HEK293T (cell line): Measurements from ENCODE around the gene PDZD8.

Experiments used
- CTCF ChIA-PET: fragments of 350-600 bp; formaldehyde crosslinking; extraction: SDS; loops from one replicate; lab custom pipeline; 2021; ENCODE audit warnings: antibody characterized with exemption, inconsistent platforms; lab: Yijun Ruan, JAX
- POLR2A ChIA-PET: fragments of 350-600 bp; formaldehyde crosslinking; extraction: SDS; loops from one replicate; lab custom pipeline; 2020; ENCODE audit warnings: antibody characterized with exemption, inconsistent platforms; lab: Yijun Ruan, JAX
- DNase-seq: peaks from one replicate; pipeline ENCODE4 v3.0.0; 2012; ENCODE audit warnings: mixed read lengths; ENCODE audit errors: extremely low spot score
- ARNT ChIP-seq: fragments of 450-650 bp; IDR thresholded peaks from 2 replicates; pipeline ENCODE4 v1.6.1; 2017; ENCODE audit warnings: mild to moderate bottlenecking
- BHLHE40 ChIP-seq: fragments of 450-650 bp; IDR thresholded peaks from 2 replicates; pipeline ENCODE4 v1.6.1; 2016; ENCODE audit warnings: mild to moderate bottlenecking, moderate library complexity, borderline replicate concordance
- CTBP1 ChIP-seq: fragments of 450-650 bp; IDR thresholded peaks from 2 replicates; pipeline ENCODE4 v1.6.1; 2016; ENCODE audit warnings: borderline replicate concordance
- ELF4 ChIP-seq: fragments of 450-650 bp; IDR thresholded peaks from 2 replicates; pipeline ENCODE4 v1.6.1; 2017; ENCODE audit warnings: antibody characterized with exemption
- FOXA1 ChIP-seq: fragments of 450-650 bp; IDR thresholded peaks from 2 replicates; pipeline ENCODE4 v1.6.1; 2016; ENCODE audit warnings: mild to moderate bottlenecking
- FOXK2 ChIP-seq: fragments of 450-650 bp; IDR thresholded peaks from 2 replicates; pipeline ENCODE4 v1.6.1; 2016; ENCODE audit warnings: mild to moderate bottlenecking
- FOXM1 ChIP-seq: fragments of 450-650 bp; IDR thresholded peaks from 2 replicates; pipeline ENCODE4 v1.6.1; 2017; ENCODE audit warnings: mild to moderate bottlenecking, borderline replicate concordance
- HDGF ChIP-seq: fragments of 450-650 bp; IDR thresholded peaks from 2 replicates; pipeline ENCODE4 v1.6.1; 2017; ENCODE audit warnings: antibody characterized with exemption, borderline replicate concordance
- L3MBTL2 ChIP-seq: fragments of 450-650 bp; conservative IDR thresholded peaks from 2 replicates; pipeline ENCODE4 v1.6.1; 2016; ENCODE audit warnings: mild to moderate bottlenecking
- LEF1 ChIP-seq: fragments of 450-650 bp; IDR thresholded peaks from 2 replicates; pipeline ENCODE4 v1.6.1; 2017; ENCODE audit warnings: mild to moderate bottlenecking, borderline replicate concordance
- NFRKB ChIP-seq: fragments of 450-650 bp; IDR thresholded peaks from 2 replicates; pipeline ENCODE4 v1.6.1; 2016; ENCODE audit warnings: mild to moderate bottlenecking, moderate library complexity
- SP1 ChIP-seq: fragments of 450-650 bp; IDR thresholded peaks from 2 replicates; pipeline ENCODE4 v1.6.1; 2017
- SUZ12 ChIP-seq: fragments of 450-650 bp; IDR thresholded peaks from 2 replicates; pipeline ENCODE4 v1.6.1; 2016; ENCODE audit warnings: mild to moderate bottlenecking
- TARDBP ChIP-seq: fragments of 450-650 bp; IDR thresholded peaks from 2 replicates; pipeline ENCODE4 v1.6.1; 2016
- ZNF384 ChIP-seq: fragments of 450-650 bp; IDR thresholded peaks from 2 replicates; pipeline ENCODE4 v1.6.1; 2016
- TF ChIP-seq, protein P1 (sequence below): fragments of 450-650 bp; IDR thresholded peaks from 2 replicates; pipeline ENCODE4 v1.6.1; 2016

Gene PDZD8

DNA sequence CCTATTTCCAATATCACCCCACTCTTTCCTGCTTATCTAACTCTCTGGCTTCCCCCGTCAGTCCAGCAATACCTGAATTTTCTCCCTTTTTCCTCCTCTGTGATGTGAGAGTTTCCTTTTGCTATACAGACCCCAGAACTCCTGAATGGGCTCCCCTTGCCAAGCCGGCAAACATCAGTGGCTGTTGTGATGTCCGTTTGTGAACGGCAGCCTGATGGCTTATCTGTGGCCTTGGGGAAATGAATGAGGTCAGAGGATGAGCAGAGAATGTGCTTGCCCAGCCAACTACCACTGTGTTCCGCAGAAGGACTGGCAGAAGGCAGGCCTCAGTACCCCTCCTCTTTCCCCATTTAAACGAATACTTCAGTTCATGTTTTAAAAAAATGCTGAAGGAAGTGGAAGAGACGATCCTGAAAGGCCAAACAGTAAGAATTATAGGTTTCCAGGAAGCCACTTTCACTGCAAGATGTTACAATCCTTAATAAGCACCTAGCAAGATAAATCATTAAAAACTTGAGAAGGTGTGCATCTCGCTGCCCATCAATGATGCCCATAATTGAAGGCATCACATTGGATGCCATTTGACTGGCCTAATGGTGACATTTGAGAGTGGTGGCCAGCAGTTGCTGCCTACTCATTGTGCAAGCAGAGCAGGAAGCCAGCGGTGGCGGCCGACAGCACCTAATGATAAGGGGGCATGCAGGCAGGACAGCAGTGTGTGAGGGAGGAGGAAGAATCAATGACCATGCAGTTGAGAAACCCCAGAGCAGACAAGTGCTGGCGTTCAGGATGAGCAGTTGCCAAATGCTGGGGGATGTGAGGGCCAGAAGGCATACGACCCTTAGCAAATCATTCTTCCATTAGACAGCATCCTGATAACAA, 102.8 kb downstream of the PDZD8 start:
- ChIA-PET POLR2A (no interaction called here), CTCF (no interaction called here)
- no peak for DNase-seq
- TF ChIP-seq SUZ12: no peak
- no peak for TF ChIP-seq TARDBP
- TF ChIP-seq ELF4: no peak
- TF ChIP-seq SP1: no peak
- no peak for TF ChIP-seq FOXA1
- TF ChIP-seq FOXM1: no peak
- TF ChIP-seq CTBP1: no peak
- TF ChIP-seq, protein P1, sequence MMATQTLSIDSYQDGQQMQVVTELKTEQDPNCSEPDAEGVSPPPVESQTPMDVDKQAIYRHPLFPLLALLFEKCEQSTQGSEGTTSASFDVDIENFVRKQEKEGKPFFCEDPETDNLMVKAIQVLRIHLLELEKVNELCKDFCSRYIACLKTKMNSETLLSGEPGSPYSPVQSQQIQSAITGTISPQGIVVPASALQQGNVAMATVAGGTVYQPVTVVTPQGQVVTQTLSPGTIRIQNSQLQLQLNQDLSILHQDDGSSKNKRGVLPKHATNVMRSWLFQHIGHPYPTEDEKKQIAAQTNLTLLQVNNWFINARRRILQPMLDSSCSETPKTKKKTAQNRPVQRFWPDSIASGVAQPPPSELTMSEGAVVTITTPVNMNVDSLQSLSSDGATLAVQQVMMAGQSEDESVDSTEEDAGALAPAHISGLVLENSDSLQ: no peak

DNA sequence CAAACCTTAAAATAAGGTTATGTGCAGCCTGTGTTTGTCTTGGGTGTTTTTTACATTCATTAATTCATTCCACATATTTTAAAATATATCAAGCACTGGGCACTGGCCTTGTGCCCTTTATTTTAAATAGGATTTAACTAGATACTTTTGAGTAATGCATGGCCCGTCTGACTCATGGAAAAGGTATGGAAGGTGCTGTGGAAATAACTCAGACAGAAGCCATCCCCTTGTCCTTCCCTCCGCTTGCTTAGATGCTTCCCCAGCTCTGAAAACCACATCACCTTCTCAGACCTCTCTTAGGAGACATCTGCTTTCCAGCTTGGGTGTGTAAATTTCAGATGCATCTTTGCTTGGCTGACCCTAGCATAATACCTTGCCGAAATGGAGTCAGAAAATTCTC, 103.8 kb downstream of the PDZD8 start:
- DNase-seq: no peak
- POLR2A ChIA-PET: no interaction called here

DNA sequence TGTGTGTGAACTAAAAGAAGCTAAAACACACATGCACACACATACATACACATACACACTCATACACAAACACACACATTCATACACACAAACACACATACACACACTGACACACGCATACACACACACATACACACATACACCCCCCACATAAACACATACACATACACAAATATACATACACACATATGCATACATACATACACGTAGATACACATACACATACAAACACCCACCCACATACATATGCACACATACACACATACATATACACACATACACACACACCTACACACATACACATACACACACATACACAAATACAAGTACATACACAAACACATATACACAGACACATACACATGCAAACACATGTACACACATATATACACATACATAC, 106.3 kb downstream of the PDZD8 start:
- POLR2A ChIA-PET: no interaction called here
- TF ChIP-seq ELF4 (no peak), CTBP1 (no peak), TARDBP (peak; percentile 67; the same call in 1 of the 2 replicates)
- CTCF ChIA-PET: no interaction called here
- no peak for DNase-seq

More for the DNA sequence above, 103.8 kb downstream of the PDZD8 start:
- CTCF ChIA-PET: no interaction called here
- no peak for TF ChIP-seq BHLHE40
- no peak for TF ChIP-seq HDGF
- no peak for TF ChIP-seq FOXK2

DNA sequence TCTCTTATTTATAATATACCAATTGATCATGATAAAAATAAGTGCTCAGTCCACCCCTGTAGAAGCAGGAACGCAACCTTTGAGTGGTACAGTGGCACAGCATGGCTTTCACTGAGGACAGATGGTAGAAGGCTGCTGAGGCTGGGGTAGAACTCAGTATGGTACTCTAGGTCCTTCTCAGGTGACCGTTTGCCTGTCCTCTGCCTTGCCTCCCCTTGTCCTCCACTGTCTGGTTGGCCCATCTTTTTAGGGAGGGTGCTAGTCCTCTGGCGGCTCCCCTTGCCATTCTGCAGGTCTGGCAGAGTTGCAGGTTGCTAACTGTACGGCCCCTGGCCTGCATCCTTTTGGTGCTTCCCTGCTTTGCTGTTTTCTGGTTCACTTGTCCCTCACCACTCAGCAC, 107.0 kb downstream of the PDZD8 start:
- CTCF ChIA-PET: no interaction called here
- POLR2A ChIA-PET: no interaction called here
- TF ChIP-seq HDGF (no peak), BHLHE40 (no peak), L3MBTL2 (no peak), SP1 (no peak), SUZ12 (no peak), CTBP1 (no peak), ELF4 (no peak), TARDBP (no peak), LEF1 (no peak), FOXK2 (no peak), FOXA1 (no peak)
- TF ChIP-seq, protein P1: no peak
- no peak for DNase-seq

DNA sequence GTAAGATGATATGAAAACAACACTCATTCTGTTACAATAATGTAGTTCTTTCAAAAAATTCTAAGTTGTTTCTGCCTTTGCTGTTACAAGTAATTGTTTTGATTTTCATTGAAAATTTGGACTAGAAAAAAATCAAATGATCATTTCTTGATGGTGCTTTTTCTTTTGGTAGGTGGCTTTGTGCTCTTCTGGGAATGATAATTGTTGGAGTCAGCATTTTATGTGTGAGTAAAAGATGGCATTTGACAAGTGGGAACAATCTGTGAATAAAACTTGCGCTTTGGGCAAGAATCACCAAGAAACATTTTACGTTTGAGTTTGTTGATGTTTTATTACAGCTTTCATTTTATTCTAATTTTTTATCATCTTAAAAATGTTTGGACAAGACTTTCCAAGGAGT, 108.4 kb downstream of the PDZD8 start:
- TF ChIP-seq HDGF: no peak
- no peak for TF ChIP-seq L3MBTL2
- TF ChIP-seq ARNT: no peak
- no peak for TF ChIP-seq FOXM1
- no peak for TF ChIP-seq SUZ12
- no peak for TF ChIP-seq ZNF384
- TF ChIP-seq LEF1: no peak
- TF ChIP-seq SP1: no peak
- TF ChIP-seq ELF4: no peak
- TF ChIP-seq BHLHE40: no peak
- no peak for TF ChIP-seq CTBP1
- TF ChIP-seq, protein P1: no peak
- TF ChIP-seq TARDBP: no peak
- no peak for TF ChIP-seq FOXK2
- no peak for DNase-seq
- ChIA-PET CTCF (interaction anchor here (0.5 kb wide), 1 partner anchor 178 kb away, joined by 3 read pairs; no protein-coding TSS in a partner anchor), POLR2A (no interaction called here)

DNA sequence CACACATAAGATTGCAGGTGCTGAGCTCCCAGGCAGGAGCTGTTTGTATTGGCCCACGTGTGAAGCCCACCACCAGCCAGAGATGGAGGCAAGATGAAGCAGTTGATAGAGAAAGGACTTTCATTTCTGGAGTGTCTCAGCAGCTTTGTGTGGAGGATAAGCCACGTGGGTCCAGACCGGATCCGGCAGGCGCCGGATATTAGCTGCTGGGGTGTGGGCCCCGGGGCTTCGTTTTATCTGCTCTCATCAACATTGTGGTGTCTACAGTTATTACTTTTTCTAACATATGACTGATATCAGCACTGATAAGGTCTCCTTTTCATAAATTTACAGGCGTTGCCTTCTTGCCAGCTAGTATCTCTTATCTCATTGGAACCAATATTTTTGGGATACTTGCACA, 108.8 kb downstream of the PDZD8 start:
- POLR2A ChIA-PET: no interaction called here
- no peak for DNase-seq
- no peak for TF ChIP-seq CTBP1
- TF ChIP-seq FOXA1: no peak
- TF ChIP-seq LEF1: no peak
- no peak for TF ChIP-seq HDGF
- no peak for TF ChIP-seq ZNF384
- no peak for TF ChIP-seq ARNT
- TF ChIP-seq SUZ12: no peak
- CTCF ChIA-PET: interaction anchor here (0.5 kb wide), 1 partner anchor 178 kb away, joined by 3 read pairs; no protein-coding TSS in a partner anchor

DNA sequence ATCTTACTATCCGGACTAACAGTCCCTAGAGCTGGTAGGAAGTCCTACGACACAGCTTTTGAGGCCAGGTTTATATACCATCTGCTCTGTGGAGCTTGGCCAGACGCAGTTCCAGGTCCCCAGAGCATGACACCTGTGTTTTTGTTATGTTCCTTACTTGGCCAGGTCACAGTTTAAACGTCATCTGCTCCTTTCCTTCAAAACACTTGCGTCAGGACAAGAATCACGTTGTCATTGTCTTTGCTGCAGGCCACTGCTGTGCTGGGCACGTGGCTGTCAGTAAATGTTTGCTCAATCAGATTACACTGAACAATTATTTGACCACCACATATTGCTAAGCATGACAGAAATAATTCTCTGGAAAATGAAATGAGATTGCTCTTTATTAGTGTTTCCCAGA, 110.5 kb downstream of the PDZD8 start:
- no peak for DNase-seq
- POLR2A ChIA-PET: no interaction called here
- CTCF ChIA-PET: no interaction called here
- no peak for TF ChIP-seq ARNT
- no peak for TF ChIP-seq NFRKB
- TF ChIP-seq LEF1: no peak
